CD4-positive, alpha-beta memory T cell (primary cell): ENCODE data around the gene ARF1. TPM values are rescaled to one million over a fixed set of nuclear protein-coding genes. Genes with fewer than 3 reads are reported as not detected.
A peak's percentile ranks its signal among the peaks of the same experiment; 100 is the strongest.

Experiments
- CTCF ChIA-PET: fragments of 350-600 bp; sonication (Branson Sonifier 250); formaldehyde crosslinking; loops from one replicate; lab custom pipeline; 2021; ENCODE audit warnings: inconsistent platforms; ENCODE audit not compliant: partially characterized antibody; lab: Charles Lee
- POLR2A ChIA-PET: fragments of 350-600 bp; sonication (Branson Sonifier 250); formaldehyde crosslinking; loops from one replicate; lab custom pipeline; 2021; ENCODE audit not compliant: partially characterized antibody; lab: Charles Lee
- DNase-seq, 5 donors: peaks; one replicate each; pipeline versions ENCODE4 v3.0.0 to v3.0.0-alpha.2; 2020 to 2022; ENCODE audit warnings: mixed read lengths in 1 of 5
- H3K27ac ChIP-seq: one replicate; pipeline ENCODE4 v1.7.0; 2013; ENCODE audit warnings: low read depth, low read length
- H3K27me3 ChIP-seq: 2 replicates; pipeline ENCODE4 v1.7.0; 2013; ENCODE audit warnings: mild to moderate bottlenecking, low read length, moderate library complexity; ENCODE audit not compliant: insufficient read depth
- H3K36me3 ChIP-seq: 2 replicates; pipeline ENCODE4 v1.7.0; 2013; ENCODE audit warnings: mild to moderate bottlenecking, low read length, moderate library complexity; ENCODE audit not compliant: insufficient read depth
- H3K4me1 ChIP-seq: 2 replicates; pipeline ENCODE4 v1.7.0; 2013; ENCODE audit warnings: mild to moderate bottlenecking, low read length, moderate library complexity; ENCODE audit not compliant: insufficient read depth
- H3K4me3 ChIP-seq, 2 donors: one replicate each; pipeline ENCODE4 v1.7.0; 2013; ENCODE audit warnings: low read length in 2 of 2, mild to moderate bottlenecking in 1 of 2
- H3K9me3 ChIP-seq, 2 donors: one replicate each; pipeline ENCODE4 v1.7.0; 2013; ENCODE audit warnings: low read length in 2 of 2, control low read depth in 1 of 2; ENCODE audit not compliant: control insufficient read depth in 1 of 2
- H3K27ac Mint-ChIP-seq, 7 donors: one replicate each; pipeline ENCODE4 v1.8.0; 2020 to 2021; ENCODE audit warnings: mixed read lengths in 7 of 7, mild to moderate bottlenecking in 6 of 7, inconsistent platforms in 3 of 7, moderate library complexity in 3 of 7
- H3K27me3 Mint-ChIP-seq, 2 donors: one replicate each; pipeline ENCODE4 v1.8.0; 2020 to 2021; ENCODE audit warnings: mixed read lengths in 2 of 2
- H3K36me3 Mint-ChIP-seq, 2 donors: one replicate each; pipeline ENCODE4 v1.8.0; 2020 to 2021; ENCODE audit warnings: mixed read lengths in 2 of 2, inconsistent platforms in 1 of 2, mild to moderate bottlenecking in 1 of 2
- H3K4me1 Mint-ChIP-seq, 4 donors: one replicate each; pipeline ENCODE4 v1.8.0; 2020 to 2021; ENCODE audit warnings: mixed read lengths in 4 of 4, mild to moderate bottlenecking in 1 of 4
- H3K4me3 Mint-ChIP-seq, 8 donors: one replicate each; pipeline ENCODE4 v1.8.0; 2020 to 2021; ENCODE audit warnings: mixed read lengths in 8 of 8, mild to moderate bottlenecking in 7 of 8, moderate library complexity in 6 of 8, inconsistent platforms in 3 of 8
- H3K9me3 Mint-ChIP-seq, 8 donors: one replicate each; pipeline ENCODE4 v1.8.0; 2020 to 2021; ENCODE audit warnings: mixed read lengths in 8 of 8, mild to moderate bottlenecking in 5 of 8, inconsistent platforms in 3 of 8, moderate library complexity in 1 of 8
- intact Hi-C: fragments of 100-400 bp; cut with micrococcal nuclease; formaldehyde crosslinking; loops from one replicate; pipeline ENCODE4 v1.15.1; 2023
- polyA plus RNA-seq, 2 donors: library from polyadenylated mRNA; unstranded; fragments of 300-500 nt; fragmentation: Illumina TruSeq; gene quantifications; one replicate each; pipeline ENCODE4 v1.2.3, GENCODE V29; 2021
- total RNA-seq, 2 experiments: library from RNA; stranded (reverse); gene quantifications; one replicate each; pipeline ENCODE4 v1.2.3, GENCODE V29; 2021

Gene ARF1
- total and polyA plus RNA-seq, 4 experiments from 2014 or later = 265 to 600 (median 382) TPM

GRCh38 chr1:228073061-228073856 lies 9.2 kb upstream of the ARF1 start:
- H3K27ac Mint-ChIP-seq = no peak overlapping the region

GRCh38 chr1:228073857-228074545 lies 8.5 kb upstream of the ARF1 start:
- no peaks in the 10 kb centered on the region for H3K9me3 ChIP-seq
- no peak overlapping the region for H3K27ac ChIP-seq
- Mint-ChIP-seq H3K4me1 (peaks cover 0 to 9% (median 3%) of the 10 kb centered on the region in 4 donors), H3K4me3 (peak overlapping the region in 1 of 8 donors; percentile 38), H3K9me3 (no peaks in the 10 kb centered on the region), H3K27ac (peak overlapping the region in 3 of 7 donors; percentile 31 to 72 (median 43)), H3K27me3 (no peaks in the 10 kb centered on the region), H3K36me3 (no peaks in the 10 kb centered on the region)
- ChIA-PET CTCF (no interaction called here), POLR2A (interaction anchor here (1.5 kb wide), 1 partner anchor 8 kb away, joined by 8 read pairs; the partner anchor contains the start of gene ARF1)
- H3K27me3 ChIP-seq = no peaks in the 10 kb centered on the region
- DNase-seq = no peak
- H3K36me3 ChIP-seq = no peaks in the 10 kb centered on the region
- no peak overlapping the region for H3K4me3 ChIP-seq
- no peaks in the 10 kb centered on the region for H3K4me1 ChIP-seq
- intact Hi-C loops = loop anchor here (2.0 kb wide), 1 partner anchor 15 kb away; no protein-coding TSS in a partner anchor

More at GRCh38 chr1:228073061-228073856, 9.2 kb upstream of the ARF1 start:
- ChIA-PET POLR2A (interaction anchor here (1.5 kb wide), 1 partner anchor 9 kb away, joined by 8 read pairs; the partner anchor contains the start of gene ARF1), CTCF (no interaction called here)
- no peaks in the 10 kb centered on the region for H3K36me3 ChIP-seq
- Mint-ChIP-seq H3K9me3 (no peaks in the 10 kb centered on the region), H3K27me3 (no peaks in the 10 kb centered on the region), H3K4me3 (no peak overlapping the region), H3K4me1 (peaks cover 0 to 9% (median 2%) of the 10 kb centered on the region in 4 donors), H3K36me3 (no peaks in the 10 kb centered on the region)
- no peak overlapping the region for H3K27ac ChIP-seq
- intact Hi-C loops = no loop called here
- H3K4me1 ChIP-seq = no peaks in the 10 kb centered on the region
- DNase-seq = no peak
- H3K9me3 ChIP-seq = no peaks in the 10 kb centered on the region
- H3K4me3 ChIP-seq = no peak overlapping the region
- no peaks in the 10 kb centered on the region for H3K27me3 ChIP-seq

- H3K4me1 Mint-ChIP-seq = peaks cover 5 to 9% (median 6%) of the 10 kb centered on the region in 4 donors
- POLR2A ChIA-PET = no interaction called here
- H3K36me3 ChIP-seq = no peaks in the 10 kb centered on the region
- no peaks in the 10 kb centered on the region for H3K9me3 ChIP-seq
- intact Hi-C loops = loop anchor here (2.0 kb wide), 1 partner anchor 16 kb away; no protein-coding TSS in a partner anchor
- no peak overlapping the region for H3K27ac ChIP-seq
- H3K27me3 Mint-ChIP-seq = no peaks in the 10 kb centered on the region
- H3K4me3 ChIP-seq = no peak overlapping the region
- H3K4me3 Mint-ChIP-seq = no peak overlapping the region
- H3K27ac Mint-ChIP-seq = peak overlapping the region in 1 of 7 donors; percentile 53
- H3K9me3 Mint-ChIP-seq = no peaks in the 10 kb centered on the region
- no peaks in the 10 kb centered on the region for H3K27me3 ChIP-seq
- no peak for DNase-seq
- peaks cover 0 to 2% of the 10 kb centered on the region in 2 donors for H3K36me3 Mint-ChIP-seq
- CTCF ChIA-PET = no interaction called here
- peaks cover 2% of the 10 kb centered on the region for H3K4me1 ChIP-seq
These were observed 7.4 kb upstream of the ARF1 start for GRCh38 chr1:228074954-228075730.

GRCh38 chr1:228075801-228076271 lies 6.7 kb upstream of the ARF1 start:
- intact Hi-C loops = loop anchor here (2.0 kb wide), 1 partner anchor 17 kb away; no protein-coding TSS in a partner anchor
- H3K9me3 Mint-ChIP-seq = no peaks in the 10 kb centered on the region
- H3K27ac Mint-ChIP-seq = no peak overlapping the region
- Histone ChIP-seq H3K4me1 (peaks cover 7% of the 10 kb centered on the region), H3K4me3 (no peak overlapping the region), H3K27ac (no peak overlapping the region), H3K9me3 (no peaks in the 10 kb centered on the region), H3K27me3 (no peaks in the 10 kb centered on the region), H3K36me3 (no peaks in the 10 kb centered on the region)
- H3K4me1 Mint-ChIP-seq = peaks cover 5 to 9% (median 6%) of the 10 kb centered on the region in 4 donors
- peaks cover 0 to 2% of the 10 kb centered on the region in 2 donors for H3K36me3 Mint-ChIP-seq
- ChIA-PET POLR2A (no interaction called here), CTCF (no interaction called here)
- H3K4me3 Mint-ChIP-seq = no peak overlapping the region
- DNase-seq = no peak
- no peaks in the 10 kb centered on the region for H3K27me3 Mint-ChIP-seq

GRCh38 chr1:228076796-228077430 lies 5.6 kb upstream of the ARF1 start:
- Mint-ChIP-seq H3K4me3 (no peak overlapping the region), H3K27ac (peak overlapping the region in 2 of 7 donors; percentile 60 to 78), H3K4me1 (peaks cover 8 to 18% (median 11%) of the 10 kb centered on the region in 4 donors), H3K36me3 (peaks cover 0 to 2% of the 10 kb centered on the region in 2 donors), H3K9me3 (no peaks in the 10 kb centered on the region), H3K27me3 (no peaks in the 10 kb centered on the region)
- ChIA-PET CTCF (interaction anchor here (0.6 kb wide), 1 partner anchor 342 kb away, joined by 3 read pairs; the partner anchor contains the start of genes JMJD4 and SNAP47), POLR2A (interaction anchor here (1.4 kb wide), 1 partner anchor 16 kb away, joined by 7 read pairs; no protein-coding TSS in a partner anchor)
- no peak for DNase-seq
- Histone ChIP-seq H3K9me3 (no peaks in the 10 kb centered on the region), H3K4me3 (no peak overlapping the region), H3K36me3 (no peaks in the 10 kb centered on the region), H3K27ac (no peak overlapping the region), H3K4me1 (peaks cover 15% of the 10 kb centered on the region), H3K27me3 (no peaks in the 10 kb centered on the region)
- intact Hi-C loops = no loop called here

GRCh38 chr1:228077565-228078330 lies 4.8 kb upstream of the ARF1 start:
- DNase-seq = no peak
- peaks cover 0 to 2% of the 10 kb centered on the region in 2 donors for H3K36me3 Mint-ChIP-seq
- H3K27ac Mint-ChIP-seq = peak overlapping the region in 2 of 7 donors; percentile 60 to 78
- peaks cover 8 to 18% (median 11%) of the 10 kb centered on the region in 4 donors for H3K4me1 Mint-ChIP-seq
- POLR2A ChIA-PET = interaction anchor here (1.4 kb wide), 1 partner anchor 17 kb away, joined by 7 read pairs; no protein-coding TSS in a partner anchor
- Histone ChIP-seq H3K27me3 (no peaks in the 10 kb centered on the region), H3K4me3 (no peak overlapping the region), H3K4me1 (peaks cover 15% of the 10 kb centered on the region), H3K9me3 (no peaks in the 10 kb centered on the region), H3K36me3 (no peaks in the 10 kb centered on the region), H3K27ac (no peak overlapping the region)
- CTCF ChIA-PET = interaction anchor here (0.6 kb wide), 1 partner anchor 342 kb away, joined by 3 read pairs; the partner anchor contains the start of genes JMJD4 and SNAP47
- H3K27me3 Mint-ChIP-seq = no peaks in the 10 kb centered on the region
- H3K4me3 Mint-ChIP-seq = no peak overlapping the region
- intact Hi-C loops = no loop called here
- H3K9me3 Mint-ChIP-seq = no peaks in the 10 kb centered on the region
